Measurements from ENCODE around the gene CADM2.

- TF ChIP-seq EZH2 (IDR thresholded peaks at IDR 0.05; ENCODE audit: borderline replicate concordance, low read depth, low read length, severe bottlenecking): no peak
- TF ChIP-seq CTCF (IDR thresholded peaks at IDR 0.05; ENCODE audit: extremely low read depth in 1 of 2, insufficient read depth in 1 of 2, low read depth in 1 of 2, low read length in 2 of 2): no peak
- no peak for TF ChIP-seq JUN (IDR thresholded peaks at IDR 0.05; ENCODE audit: borderline replicate concordance, insufficient read depth, insufficient read length, low read depth)
These were observed 218.0 kb downstream of the CADM2 start for GRCh38 chr3:85176799-85177198.
